EL (cell line): Measurements from ENCODE around the gene RPS3.
A peak's percentile ranks its signal among the peaks of the same experiment; 100 is the strongest.
"Not testable (repeated sequence)": the region's sequence is repeated elsewhere in the genome, so short reads cannot be mapped to it uniquely, and the experiment has no call there.

Source experiments
- DNase-seq: peaks from one replicate; pipeline ENCODE4 v3.0.0-alpha.2; 2016

Gene RPS3

GRCh38 chr11:75380716-75381420 is 18.4 kb upstream of the RPS3 start:
- DNase-seq = no peak

GRCh38 chr11:75383246-75383645 is 16.1 kb upstream of the RPS3 start:
- no peak for DNase-seq

- DNase-seq = peak; percentile 65
Observed at GRCh38 chr11:75384438-75385080, 14.8 kb upstream of the RPS3 start.

- DNase-seq = no peak
Observed at GRCh38 chr11:75386942-75387630, 12.2 kb upstream of the RPS3 start.

GRCh38 chr11:75387736-75388294 is 11.5 kb upstream of the RPS3 start:
- DNase-seq = no peak

GRCh38 chr11:75388386-75389275 is 10.7 kb upstream of the RPS3 start:
- DNase-seq = peak; percentile 78

- DNase-seq = no peak
Observed at GRCh38 chr11:75389276-75389605, 10.1 kb upstream of the RPS3 start.

- DNase-seq = no peak
Observed at GRCh38 chr11:75389925-75390324, 9.4 kb upstream of the RPS3 start.

GRCh38 chr11:75394085-75394840 is 5.1 kb upstream of the RPS3 start:
- no peak for DNase-seq

GRCh38 chr11:75398906-75399305 is 412 bp upstream of the RPS3 start:
- DNase-seq = no peak

GRCh38 chr11:75400146-75400865 is 988 bp downstream of the RPS3 start:
- no peak for DNase-seq

GRCh38 chr11:75402002-75402773 is 2.9 kb downstream of the RPS3 start:
- DNase-seq = no peak

GRCh38 chr11:75403037-75403436 is 3.7 kb downstream of the RPS3 start:
- DNase-seq = no peak

GRCh38 chr11:75403983-75404658 is 4.8 kb downstream of the RPS3 start:
- no peak for DNase-seq

GRCh38 chr11:75406338-75406777 is 7.0 kb downstream of the RPS3 start:
- DNase-seq = peak; percentile 58

- DNase-seq = no peak
Observed at GRCh38 chr11:75408957-75409219, 9.6 kb downstream of the RPS3 start.

- not testable (repeated sequence) for DNase-seq
Observed at GRCh38 chr11:75409971-75410370, 10.7 kb downstream of the RPS3 start.

GRCh38 chr11:75413146-75413545 is 13.8 kb downstream of the RPS3 start:
- DNase-seq = not testable (repeated sequence)

GRCh38 chr11:75413864-75414263 is 14.5 kb downstream of the RPS3 start:
- DNase-seq = no peak
